Trophoblast cell (in vitro differentiated cells and primary cell): ENCODE data around the gene HDDC3.

Experiments
- DNase-seq, 2 donors: peaks; one replicate each; pipeline ENCODE4 v3.0.0-alpha.2; 2016
- H2AFZ ChIP-seq: 2 replicates; pipeline ENCODE4 v1.6.1; 2013; ENCODE audit warnings: low read length, moderate library complexity, mild to moderate bottlenecking; ENCODE audit not compliant: insufficient read depth, poor library complexity
- H2AK5ac ChIP-seq: 2 replicates; pipeline ENCODE4 v1.6.1; 2013; ENCODE audit warnings: mild to moderate bottlenecking, low read length
- H2BK120ac ChIP-seq: 2 replicates; pipeline ENCODE4 v1.6.1; 2013; ENCODE audit warnings: low read length, mild to moderate bottlenecking, moderate library complexity; ENCODE audit not compliant: insufficient read depth, poor library complexity
- H2BK12ac ChIP-seq: 2 replicates; pipeline ENCODE4 v1.6.1; 2013; ENCODE audit warnings: mild to moderate bottlenecking, low read length, moderate library complexity
- H2BK5ac ChIP-seq: 2 replicates; pipeline ENCODE4 v1.6.1; 2013; ENCODE audit warnings: low read length, low read depth, moderate library complexity, mild to moderate bottlenecking; ENCODE audit not compliant: poor library complexity
- H3K14ac ChIP-seq: 2 replicates; pipeline ENCODE4 v1.6.1; 2013; ENCODE audit warnings: mild to moderate bottlenecking, low read length
- H3K18ac ChIP-seq: 2 replicates; pipeline ENCODE4 v1.6.1; 2013; ENCODE audit warnings: mild to moderate bottlenecking, low read length
- H3K23ac ChIP-seq: 2 replicates; pipeline ENCODE4 v1.6.1; 2013; ENCODE audit warnings: low read length
- H3K27ac ChIP-seq: 2 replicates; pipeline ENCODE4 v1.5.1; 2013; ENCODE audit warnings: low read depth, mild to moderate bottlenecking, inconsistent platforms, low read length, moderate library complexity
- H3K27me3 ChIP-seq: 2 replicates; pipeline ENCODE4 v1.6.1; 2013; ENCODE audit warnings: inconsistent platforms, mild to moderate bottlenecking, low read length, moderate library complexity; ENCODE audit not compliant: insufficient read depth
- H3K36me3 ChIP-seq, 2 experiments: 1 replicate in 1 of 2; 2 replicates in 1 of 2; pipeline ENCODE4 v1.6.1; 2013; ENCODE audit warnings: low read length in 2 of 2, mild to moderate bottlenecking in 2 of 2, moderate library complexity in 1 of 2; ENCODE audit not compliant: insufficient read depth in 2 of 2, control insufficient read depth in 1 of 2
- H3K4ac ChIP-seq: 2 replicates; pipeline ENCODE4 v1.6.1; 2013; ENCODE audit warnings: low read depth, mild to moderate bottlenecking, low read length, moderate library complexity
- H3K4me1 ChIP-seq, 2 experiments: 1 replicate in 1 of 2; 2 replicates in 1 of 2; pipeline ENCODE4 v1.6.1; 2013; ENCODE audit warnings: low read length in 2 of 2, mild to moderate bottlenecking in 2 of 2, moderate library complexity in 1 of 2; ENCODE audit not compliant: insufficient read depth in 2 of 2, control insufficient read depth in 1 of 2
- H3K4me2 ChIP-seq: 2 replicates; pipeline ENCODE4 v1.6.1; 2013; ENCODE audit warnings: inconsistent platforms, mild to moderate bottlenecking, low read length, moderate library complexity
- H3K4me3 ChIP-seq: 2 replicates; pipeline ENCODE4 v1.5.1; 2013; ENCODE audit warnings: mild to moderate bottlenecking, low read depth, low read length, inconsistent platforms
- H3K79me1 ChIP-seq: one replicate; pipeline ENCODE4 v1.6.1; 2013; ENCODE audit warnings: low read length
- H3K79me2 ChIP-seq: 2 replicates; pipeline ENCODE4 v1.6.1; 2013; ENCODE audit warnings: low read length, mild to moderate bottlenecking; ENCODE audit not compliant: control insufficient read depth, insufficient read depth, poor library complexity
- H3K9ac ChIP-seq: 2 replicates; pipeline ENCODE4 v1.6.1; 2013; ENCODE audit warnings: mild to moderate bottlenecking, low read length
- H3K9me3 ChIP-seq: 2 replicates; pipeline ENCODE4 v1.6.1; 2013; ENCODE audit warnings: low read depth, mild to moderate bottlenecking, control low read depth, inconsistent platforms, low read length; ENCODE audit not compliant: insufficient read depth
- H4K12ac ChIP-seq: 2 replicates; pipeline ENCODE4 v1.6.1; 2013; ENCODE audit warnings: low read depth, mild to moderate bottlenecking, low read length, moderate library complexity
- H4K8ac ChIP-seq: 2 replicates; pipeline ENCODE4 v1.6.1; 2013; ENCODE audit warnings: low read depth, mild to moderate bottlenecking, low read length, moderate library complexity
- H4K91ac ChIP-seq: one replicate; pipeline ENCODE4 v1.6.1; 2013; ENCODE audit warnings: low read depth, mild to moderate bottlenecking, low read length, moderate library complexity
- WGBS: extraction: QIAGEN DNeasy Blood & Tissue Kit; methylation state at CpG from one replicate; pipeline ENCODE4 v1.1.7; 2013; ENCODE audit warnings: missing lambda C conversion rate; ENCODE audit not compliant: insufficient read length, insufficient coverage; ENCODE audit errors: extremely low coverage; 5-methylcytosine and 5-hydroxymethylcytosine counted together

The HDDC3 gene

GRCh38 chr15:90893175-90894090, 38.9 kb downstream of the HDDC3 start:
- Histone ChIP-seq H3K9ac (no peak overlapping the region), H2BK5ac (no peak overlapping the region), H3K79me2 (no peaks in the 10 kb centered on the region), H3K4me2 (no peak overlapping the region), H4K91ac (no peak overlapping the region), H3K4ac (no peak overlapping the region), H3K79me1 (no peaks in the 10 kb centered on the region), H3K36me3 (peaks cover 59 to 61% of the 10 kb centered on the region in 2 experiments), H3K23ac (no peak overlapping the region), H3K27ac (no peak overlapping the region), H2BK120ac (no peak overlapping the region), H4K12ac (no peak overlapping the region), H2AFZ (no peak overlapping the region), H3K27me3 (no peaks in the 10 kb centered on the region), H3K4me1 (no peaks in the 10 kb centered on the region), H3K4me3 (no peak overlapping the region), H2BK12ac (no peak overlapping the region), H2AK5ac (no peak overlapping the region), H3K9me3 (peaks cover 4% of the 10 kb centered on the region), H3K18ac (no peak overlapping the region), H4K8ac (no peak overlapping the region), H3K14ac (no peak overlapping the region)
- WGBS, result no CpG with 5 or more reads among the region's 33 CpGs
- DNase-seq, result no peak

GRCh38 chr15:90892498-90893174, 39.7 kb downstream of the HDDC3 start:
- H2AK5ac ChIP-seq, result no peak overlapping the region
- no peak overlapping the region for H2AFZ ChIP-seq
- H2BK5ac ChIP-seq, result no peak overlapping the region
- DNase-seq, result no peak
- no peak overlapping the region for H3K18ac ChIP-seq
- no peaks in the 10 kb centered on the region for H3K79me1 ChIP-seq
- H2BK12ac ChIP-seq, result no peak overlapping the region
- no peak overlapping the region for H3K4me2 ChIP-seq
- no peaks in the 10 kb centered on the region for H3K79me2 ChIP-seq
- no peak overlapping the region for H4K91ac ChIP-seq
- H3K36me3 ChIP-seq, result peaks cover 59 to 61% of the 10 kb centered on the region in 2 experiments
- H3K14ac ChIP-seq, result no peak overlapping the region
- H3K4me1 ChIP-seq, result no peaks in the 10 kb centered on the region
- WGBS, result no CpG with 5 or more reads among the region's 29 CpGs
- H4K8ac ChIP-seq, result no peak overlapping the region
- H3K4ac ChIP-seq, result no peak overlapping the region
- H3K9ac ChIP-seq, result no peak overlapping the region
- no peak overlapping the region for H4K12ac ChIP-seq
- no peak overlapping the region for H3K27ac ChIP-seq
- peaks cover 4% of the 10 kb centered on the region for H3K9me3 ChIP-seq
- H3K23ac ChIP-seq, result no peak overlapping the region
- H2BK120ac ChIP-seq, result no peak overlapping the region
- no peak overlapping the region for H3K4me3 ChIP-seq
- no peaks in the 10 kb centered on the region for H3K27me3 ChIP-seq

GRCh38 chr15:90892023-90892422, 40.3 kb downstream of the HDDC3 start:
- no peak overlapping the region for H4K8ac ChIP-seq
- no peaks in the 10 kb centered on the region for H3K79me2 ChIP-seq
- H4K12ac ChIP-seq, result no peak overlapping the region

GRCh38 chr15:90891346-90891949, 40.9 kb downstream of the HDDC3 start:
- H3K14ac ChIP-seq, result no peak overlapping the region
- H3K4ac ChIP-seq, result no peak overlapping the region
- WGBS, result no CpG with 5 or more reads among the region's 8 CpGs
- no peak overlapping the region for H4K12ac ChIP-seq
- H3K4me2 ChIP-seq, result no peak overlapping the region
- no peaks in the 10 kb centered on the region for H3K79me1 ChIP-seq
- DNase-seq, result no peak
- no peak overlapping the region for H4K8ac ChIP-seq
- H3K27ac ChIP-seq, result no peak overlapping the region
- H3K79me2 ChIP-seq, result no peaks in the 10 kb centered on the region
- peaks cover 61 to 70% of the 10 kb centered on the region in 2 experiments for H3K36me3 ChIP-seq
- no peak overlapping the region for H4K91ac ChIP-seq
- no peak overlapping the region for H2BK12ac ChIP-seq
- no peaks in the 10 kb centered on the region for H3K27me3 ChIP-seq
- no peak overlapping the region for H3K18ac ChIP-seq
- no peak overlapping the region for H2AK5ac ChIP-seq
- no peak overlapping the region for H3K4me3 ChIP-seq
- no peak overlapping the region for H2BK120ac ChIP-seq
- H3K23ac ChIP-seq, result no peak overlapping the region
- no peak overlapping the region for H3K9ac ChIP-seq
- H2BK5ac ChIP-seq, result no peak overlapping the region
- H2AFZ ChIP-seq, result no peak overlapping the region
- H3K4me1 ChIP-seq, result no peaks in the 10 kb centered on the region
- H3K9me3 ChIP-seq, result peaks cover 4% of the 10 kb centered on the region

More at GRCh38 chr15:90892023-90892422, 40.3 kb downstream of the HDDC3 start:
- no peak for DNase-seq
- no peak overlapping the region for H2AK5ac ChIP-seq
- H3K18ac ChIP-seq, result no peak overlapping the region
- no peak overlapping the region for H4K91ac ChIP-seq
- H3K14ac ChIP-seq, result no peak overlapping the region
- H2BK5ac ChIP-seq, result no peak overlapping the region
- no peaks in the 10 kb centered on the region for H3K4me1 ChIP-seq
- H3K36me3 ChIP-seq, result peaks cover 60 to 66% of the 10 kb centered on the region in 2 experiments
- no peak overlapping the region for H2BK12ac ChIP-seq
- no peaks in the 10 kb centered on the region for H3K79me1 ChIP-seq
- no CpG with 5 or more reads among the region's 11 CpGs for WGBS
- no peak overlapping the region for H3K9ac ChIP-seq
- no peak overlapping the region for H3K27ac ChIP-seq
- no peak overlapping the region for H2BK120ac ChIP-seq
- peaks cover 4% of the 10 kb centered on the region for H3K9me3 ChIP-seq
- no peaks in the 10 kb centered on the region for H3K27me3 ChIP-seq
- no peak overlapping the region for H3K4ac ChIP-seq
- H3K4me2 ChIP-seq, result no peak overlapping the region
- H3K4me3 ChIP-seq, result no peak overlapping the region
- H2AFZ ChIP-seq, result no peak overlapping the region
- H3K23ac ChIP-seq, result no peak overlapping the region
